Nephron (organoid): ENCODE results near the gene SHKBP1.

Experiments
- H3K27ac Mint-ChIP-seq, 3 experiments: 2 replicates each; pipeline ENCODE4 v1.8.0; 2020; ENCODE audit warnings: mixed read lengths in 3 of 3, mild to moderate bottlenecking in 2 of 3, moderate library complexity in 1 of 3
- H3K27me3 Mint-ChIP-seq: 2 replicates; pipeline ENCODE4 v1.8.0; 2021; ENCODE audit warnings: low read depth, mild to moderate bottlenecking, moderate library complexity, mixed read lengths
- H3K36me3 Mint-ChIP-seq: 2 replicates; pipeline ENCODE4 v1.8.0; 2020; ENCODE audit warnings: low read depth, mixed read lengths
- H3K4me1 Mint-ChIP-seq: 2 replicates; pipeline ENCODE4 v1.8.0; 2020; ENCODE audit warnings: mixed read lengths
- H3K4me3 Mint-ChIP-seq, 3 experiments: 2 replicates each; pipeline ENCODE4 v1.8.0; 2020; ENCODE audit warnings: mild to moderate bottlenecking in 3 of 3, mixed read lengths in 3 of 3, moderate library complexity in 2 of 3
- H3K9me3 Mint-ChIP-seq: 2 replicates; pipeline ENCODE4 v1.8.0; 2020; ENCODE audit warnings: mixed read lengths
- TF ChIP-seq, protein P1 (sequence below), 3 experiments: fragments of 200-600 bp; sonication (generic); IDR thresholded peaks; one replicate each; pipeline ENCODE4 v1.5.0; 2021; ENCODE audit warnings: antibody characterized with exemption in 3 of 3; ENCODE audit not compliant: unreplicated experiment in 3 of 3

Gene SHKBP1

DNA sequence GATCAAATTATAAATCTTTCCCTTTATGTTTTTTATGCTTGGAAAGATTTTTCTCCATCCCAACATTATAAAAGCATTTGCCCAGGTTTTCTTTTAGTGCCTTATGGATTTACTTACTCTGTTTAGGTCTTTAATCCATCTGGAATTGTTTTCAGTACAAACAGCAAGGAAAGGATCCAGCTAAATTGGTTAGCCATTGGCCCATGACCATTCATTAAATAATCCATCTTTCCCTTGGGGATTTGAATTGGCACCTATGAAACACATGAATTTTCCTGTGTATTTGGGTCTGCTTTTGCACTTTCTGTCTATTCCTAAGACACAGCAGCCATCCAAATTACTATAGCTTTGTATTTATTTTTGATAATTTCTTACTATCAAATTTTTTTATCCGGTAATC is 28.8 kb upstream of the SHKBP1 start:
- Mint-ChIP-seq H3K4me3 (no peak overlapping the region), H3K9me3 (peaks cover 8% of the 10 kb centered on the region), H3K27ac (no peak overlapping the region), H3K36me3 (no peaks in the 10 kb centered on the region), H3K27me3 (peaks cover 43% of the 10 kb centered on the region), H3K4me1 (peaks cover 12% of the 10 kb centered on the region)
- TF ChIP-seq, protein P1, sequence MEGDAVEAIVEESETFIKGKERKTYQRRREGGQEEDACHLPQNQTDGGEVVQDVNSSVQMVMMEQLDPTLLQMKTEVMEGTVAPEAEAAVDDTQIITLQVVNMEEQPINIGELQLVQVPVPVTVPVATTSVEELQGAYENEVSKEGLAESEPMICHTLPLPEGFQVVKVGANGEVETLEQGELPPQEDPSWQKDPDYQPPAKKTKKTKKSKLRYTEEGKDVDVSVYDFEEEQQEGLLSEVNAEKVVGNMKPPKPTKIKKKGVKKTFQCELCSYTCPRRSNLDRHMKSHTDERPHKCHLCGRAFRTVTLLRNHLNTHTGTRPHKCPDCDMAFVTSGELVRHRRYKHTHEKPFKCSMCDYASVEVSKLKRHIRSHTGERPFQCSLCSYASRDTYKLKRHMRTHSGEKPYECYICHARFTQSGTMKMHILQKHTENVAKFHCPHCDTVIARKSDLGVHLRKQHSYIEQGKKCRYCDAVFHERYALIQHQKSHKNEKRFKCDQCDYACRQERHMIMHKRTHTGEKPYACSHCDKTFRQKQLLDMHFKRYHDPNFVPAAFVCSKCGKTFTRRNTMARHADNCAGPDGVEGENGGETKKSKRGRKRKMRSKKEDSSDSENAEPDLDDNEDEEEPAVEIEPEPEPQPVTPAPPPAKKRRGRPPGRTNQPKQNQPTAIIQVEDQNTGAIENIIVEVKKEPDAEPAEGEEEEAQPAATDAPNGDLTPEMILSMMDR (IDR thresholded peaks at IDR 0.05; ENCODE audit: unreplicated experiment in 3 of 3) = no peak

DNA sequence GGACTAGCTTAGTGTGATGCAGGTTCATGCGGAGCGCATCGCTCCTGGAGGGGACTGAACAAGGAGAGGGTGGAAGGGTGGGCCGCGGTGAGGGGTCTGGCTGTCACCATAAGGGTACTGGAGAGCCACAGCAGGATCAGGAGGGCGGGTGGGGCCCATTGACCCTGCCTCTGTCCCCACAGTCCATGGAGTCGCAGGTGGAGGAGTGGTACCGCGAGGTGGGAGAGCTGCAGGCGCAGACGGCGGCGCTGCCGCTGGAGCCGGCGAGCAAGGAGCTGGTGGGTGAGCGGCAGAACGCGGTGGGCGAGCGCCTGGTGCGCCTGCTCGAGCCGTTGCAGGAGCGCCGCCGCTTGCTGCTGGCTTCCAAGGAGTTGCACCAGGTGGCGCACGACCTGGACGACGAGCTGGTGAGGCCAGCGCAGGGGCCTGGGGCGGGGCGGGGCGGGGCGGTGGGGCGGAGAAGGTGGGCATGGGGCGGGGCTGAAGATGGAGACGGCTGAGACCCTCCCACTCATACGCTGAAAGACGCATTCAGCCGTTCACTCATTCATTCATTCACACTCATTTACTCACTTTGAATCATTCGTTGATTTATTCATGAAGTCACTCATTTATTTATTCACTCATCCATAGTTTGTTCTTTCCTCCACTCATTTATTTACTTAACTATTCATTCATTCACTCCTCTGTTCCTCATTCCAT is 27.5 kb upstream of the SHKBP1 start:
- peak overlapping the region in 1 of 3 experiments; percentile 28 for H3K4me3 Mint-ChIP-seq
- H3K27ac Mint-ChIP-seq = no peak overlapping the region
- peaks cover 5% of the 10 kb centered on the region for H3K4me1 Mint-ChIP-seq
- H3K9me3 Mint-ChIP-seq = peaks cover 8% of the 10 kb centered on the region
- TF ChIP-seq, protein P1 (IDR thresholded peaks at IDR 0.05; ENCODE audit: unreplicated experiment in 3 of 3) = peak; percentile 41 to 60 (median 46)
- H3K36me3 Mint-ChIP-seq = no peaks in the 10 kb centered on the region
- H3K27me3 Mint-ChIP-seq = peaks cover 56% of the 10 kb centered on the region

DNA sequence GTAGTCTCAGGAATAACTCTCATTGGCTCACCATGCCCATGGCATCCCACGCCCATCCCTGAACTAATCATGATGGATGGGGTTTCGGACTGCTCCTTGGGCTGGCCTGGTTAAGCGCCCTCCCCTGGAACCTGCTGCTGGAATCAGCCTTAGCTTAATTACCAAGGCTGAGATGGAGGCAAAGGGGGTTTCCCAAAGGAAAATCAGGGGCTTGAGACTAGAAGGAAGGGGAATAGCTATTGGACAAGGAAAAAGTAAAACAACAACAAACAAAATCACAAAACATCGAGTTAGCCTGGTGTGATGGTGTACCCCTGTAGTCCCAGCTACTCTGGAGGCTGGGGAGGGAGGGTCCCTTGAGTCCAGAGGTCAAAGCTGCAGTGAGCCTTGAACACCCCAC is 25.7 kb upstream of the SHKBP1 start:
- H3K36me3 Mint-ChIP-seq = no peaks in the 10 kb centered on the region
- peaks cover 74% of the 10 kb centered on the region for H3K27me3 Mint-ChIP-seq
- peaks cover 8% of the 10 kb centered on the region for H3K9me3 Mint-ChIP-seq
- H3K4me3 Mint-ChIP-seq = no peak overlapping the region
- peaks cover 5% of the 10 kb centered on the region for H3K4me1 Mint-ChIP-seq
- TF ChIP-seq, protein P1 (IDR thresholded peaks at IDR 0.05; ENCODE audit: unreplicated experiment in 3 of 3) = no peak
- no peak overlapping the region for H3K27ac Mint-ChIP-seq

DNA sequence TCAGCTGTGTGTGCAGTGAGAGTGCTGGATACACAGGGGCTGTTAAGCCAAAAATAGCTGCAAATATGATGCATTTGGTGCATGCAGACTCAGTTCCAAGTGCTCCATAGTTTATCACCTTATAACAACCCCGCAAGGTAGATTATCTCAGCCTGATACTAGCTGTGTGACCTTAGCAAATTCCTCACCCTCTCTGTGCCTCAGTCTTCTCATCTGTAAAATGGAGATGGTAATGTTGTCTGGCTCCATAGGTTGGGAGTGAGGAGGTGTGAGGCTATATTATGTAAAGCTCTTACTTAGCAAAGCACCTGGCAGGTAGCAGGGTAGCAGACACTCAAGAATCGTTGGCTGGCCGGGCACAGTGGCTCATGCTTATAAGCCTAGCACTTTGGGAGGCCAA is 23.8 kb upstream of the SHKBP1 start:
- peaks cover 79% of the 10 kb centered on the region for H3K27me3 Mint-ChIP-seq
- peaks cover 5% of the 10 kb centered on the region for H3K4me1 Mint-ChIP-seq
- H3K4me3 Mint-ChIP-seq = no peak overlapping the region
- H3K9me3 Mint-ChIP-seq = peaks cover 3% of the 10 kb centered on the region
- no peak overlapping the region for H3K27ac Mint-ChIP-seq
- no peaks in the 10 kb centered on the region for H3K36me3 Mint-ChIP-seq
- TF ChIP-seq, protein P1 (IDR thresholded peaks at IDR 0.05; ENCODE audit: unreplicated experiment in 3 of 3) = no peak

DNA sequence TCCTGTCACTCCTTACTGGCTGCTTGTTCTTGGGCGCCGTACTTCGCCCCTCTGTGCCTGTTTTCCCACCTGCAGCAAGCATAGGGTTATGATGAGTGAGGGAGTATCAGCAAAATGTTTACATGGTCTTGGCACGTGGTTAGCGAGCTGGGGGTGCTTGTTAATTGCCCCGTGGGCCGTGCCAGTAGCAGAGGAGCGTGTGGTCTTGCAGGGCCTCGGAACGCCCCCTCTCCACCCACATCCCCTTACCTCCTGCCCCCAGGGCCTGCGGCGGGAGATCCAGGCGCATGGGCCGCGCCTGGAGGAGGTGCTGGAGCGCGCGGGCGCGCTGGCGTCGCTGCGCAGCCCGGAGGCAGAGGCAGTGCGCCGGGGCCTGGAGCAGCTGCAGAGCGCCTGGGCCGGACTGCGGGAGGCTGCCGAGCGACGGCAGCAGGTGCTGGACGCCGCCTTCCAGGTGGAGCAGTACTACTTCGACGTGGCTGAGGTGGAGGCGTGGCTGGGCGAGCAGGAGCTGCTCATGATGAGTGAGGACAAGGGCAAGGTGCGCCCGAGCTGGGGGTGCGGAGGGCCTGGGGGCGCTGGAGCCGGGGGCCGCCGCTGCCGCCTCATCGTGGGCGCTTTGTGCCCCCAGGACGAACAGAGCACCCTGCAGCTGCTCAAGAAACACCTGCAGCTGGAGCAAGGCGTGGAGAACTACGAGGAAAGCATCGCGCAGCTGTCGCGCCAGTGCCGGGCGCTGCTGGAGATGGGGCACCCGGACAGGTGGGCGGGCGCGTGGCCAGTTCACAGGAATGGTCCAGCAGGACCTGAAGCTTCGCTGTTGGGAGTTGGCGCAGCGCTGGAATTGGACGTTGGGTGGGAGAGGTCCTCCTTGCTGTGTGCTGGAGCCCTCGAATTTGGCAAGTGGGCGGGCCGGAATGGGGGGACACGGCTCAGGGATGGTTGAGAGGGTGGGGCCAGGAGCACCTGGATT is 22.5 kb upstream of the SHKBP1 start:
- Mint-ChIP-seq H3K9me3 (peaks cover 3% of the 10 kb centered on the region), H3K36me3 (no peaks in the 10 kb centered on the region), H3K27me3 (peaks cover 82% of the 10 kb centered on the region), H3K4me1 (peaks cover 5% of the 10 kb centered on the region), H3K27ac (no peak overlapping the region), H3K4me3 (no peak overlapping the region)
- TF ChIP-seq, protein P1 (IDR thresholded peaks at IDR 0.05; ENCODE audit: unreplicated experiment in 3 of 3) = no peak
